GM20000 (cell line): ENCODE results near the gene AFMID.
"Not testable (repeated sequence)": the region's sequence is repeated elsewhere in the genome, so short reads cannot be mapped to it uniquely, and the experiment has no call there.

Experiments
- DNase-seq: peaks from one replicate; pipeline ENCODE4 v3.0.0; 2012; ENCODE audit warnings: low spot score
- CTCF ChIP-seq: IDR thresholded peaks from 2 replicates; pipeline ENCODE4 v1.5.1; 2012; ENCODE audit warnings: mild to moderate bottlenecking, control low read depth; ENCODE audit errors: extremely low read depth, missing control alignments

Gene AFMID

DNA sequence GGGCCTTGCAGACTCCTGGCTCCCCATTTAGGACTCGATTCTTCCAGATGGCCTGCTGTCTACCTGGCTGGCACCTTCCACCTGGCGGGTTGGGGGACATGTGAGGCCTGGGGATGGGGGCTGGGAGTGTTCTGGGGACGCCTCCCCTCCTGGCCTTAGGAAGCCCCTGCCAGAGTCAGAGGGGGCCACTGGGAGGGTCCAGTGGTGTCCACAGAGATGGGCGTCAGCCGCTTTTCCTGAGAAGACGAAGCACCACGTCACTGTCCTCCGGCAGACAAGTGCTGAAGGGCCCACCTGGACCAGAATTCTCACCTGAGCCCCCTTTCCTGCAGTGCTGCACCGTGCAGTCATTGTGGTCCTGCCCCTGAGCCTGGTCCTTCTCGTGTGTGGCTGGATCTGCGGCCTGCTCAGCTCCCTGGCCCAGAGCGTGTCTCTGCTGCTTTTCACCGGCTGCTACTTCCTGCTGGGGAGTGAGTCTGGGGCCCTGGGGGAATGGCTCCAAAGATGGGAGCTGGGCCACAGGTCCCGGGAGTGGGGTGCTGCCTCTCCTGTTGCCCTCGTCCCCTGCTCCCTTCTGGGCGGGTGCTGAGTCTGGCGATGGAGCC, 47.2 kb downstream of the AFMID start:
- no peak for TF ChIP-seq CTCF
- DNase-seq = no peak

GRCh38 chr17:78235022-78235421, 47.9 kb downstream of the AFMID start:
- not testable (repeated sequence) for DNase-seq

DNA sequence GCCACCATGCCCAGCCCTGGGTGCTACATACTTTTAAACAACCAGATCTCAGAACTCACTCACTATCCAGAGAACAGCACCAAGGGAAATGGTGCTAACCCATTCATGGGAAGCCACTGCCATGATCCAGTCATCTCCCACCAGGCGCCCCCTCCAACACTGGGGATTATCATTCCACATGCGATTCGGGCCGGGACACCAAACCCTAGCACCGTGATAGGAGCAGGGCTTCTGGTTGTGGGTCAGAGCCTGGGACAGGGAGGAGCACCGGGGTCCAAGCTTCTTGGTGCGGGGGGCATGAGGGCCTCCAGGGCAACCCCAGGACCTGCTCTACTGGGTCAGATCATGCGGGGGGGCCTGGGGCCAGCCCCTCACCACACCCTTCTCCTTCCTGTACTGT, 48.7 kb downstream of the AFMID start:
- DNase-seq = no peak
- no peak for TF ChIP-seq CTCF

DNA sequence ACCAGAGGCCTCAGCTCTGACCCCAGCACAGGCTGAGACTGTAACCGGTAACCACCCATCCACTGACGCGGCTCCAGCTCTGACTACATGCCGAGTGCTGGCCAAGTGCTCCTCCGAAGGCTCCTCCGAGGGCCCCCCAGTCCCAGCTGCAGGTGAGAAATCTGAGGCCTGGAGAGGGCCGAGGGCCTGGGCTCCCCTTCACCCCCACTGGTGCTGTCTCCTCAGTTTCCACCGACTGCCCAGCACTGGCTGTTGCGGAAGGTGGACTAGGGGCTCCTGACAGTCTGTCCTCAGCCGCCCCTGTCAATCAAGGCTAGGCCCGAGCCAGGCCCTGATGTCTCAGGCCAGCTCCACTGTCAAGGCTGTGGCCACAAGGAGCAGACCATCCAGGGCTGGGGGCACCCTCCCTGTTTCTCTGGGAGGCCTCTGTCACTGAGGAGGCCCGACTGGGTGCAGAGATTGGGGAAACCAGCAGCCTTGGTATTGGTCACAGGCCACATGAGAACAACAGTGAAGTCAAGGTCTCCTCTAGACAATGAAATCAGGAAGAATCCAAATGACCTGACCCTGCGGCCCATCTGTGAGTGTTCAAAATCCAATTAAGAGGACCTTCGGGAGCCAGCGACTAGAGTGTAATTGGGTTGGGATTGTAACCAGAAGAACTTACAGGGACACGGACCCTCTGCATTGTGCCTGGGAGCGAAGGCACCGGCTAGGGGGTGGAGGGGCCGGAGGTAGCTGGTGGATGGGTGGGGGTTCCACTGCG, 49.4 kb downstream of the AFMID start:
- no peak for DNase-seq
- TF ChIP-seq CTCF = no peak

GRCh38 chr17:78237401-78238012, 50.3 kb downstream of the AFMID start:
- no peak for DNase-seq
- TF ChIP-seq CTCF = no peak

DNA sequence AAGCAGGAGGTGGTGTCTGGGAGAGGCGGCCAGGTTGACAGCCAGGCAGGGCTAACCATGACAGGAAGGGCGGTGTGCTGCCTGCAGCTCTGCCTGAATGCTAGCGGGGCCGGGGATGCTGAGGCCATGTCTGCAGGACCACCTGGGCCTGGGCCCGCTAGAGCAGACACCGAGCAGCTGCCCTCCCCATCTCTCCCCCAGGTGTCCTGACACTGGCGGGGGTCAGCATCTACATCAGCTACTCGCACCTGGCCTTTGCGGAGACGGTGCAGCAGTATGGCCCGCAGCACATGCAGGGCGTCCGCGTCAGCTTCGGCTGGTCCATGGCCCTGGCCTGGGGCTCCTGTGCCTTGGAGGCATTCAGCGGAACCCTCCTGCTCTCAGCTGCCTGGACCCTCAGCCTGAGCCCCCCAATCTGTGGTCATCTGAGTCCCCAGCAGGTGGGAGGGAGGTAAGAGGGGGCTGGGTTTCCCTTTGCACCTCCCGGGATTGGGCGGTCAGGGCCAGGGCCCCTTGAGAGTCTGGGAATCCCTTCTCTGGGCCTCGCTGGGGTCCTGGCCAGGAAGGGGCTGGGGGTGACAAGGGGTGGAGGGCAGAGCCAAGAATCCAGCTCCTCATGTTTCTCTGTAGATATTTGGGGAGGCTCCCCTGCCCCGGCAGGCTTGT, 51.8 kb downstream of the AFMID start:
- DNase-seq = no peak
- TF ChIP-seq CTCF = no peak

DNA sequence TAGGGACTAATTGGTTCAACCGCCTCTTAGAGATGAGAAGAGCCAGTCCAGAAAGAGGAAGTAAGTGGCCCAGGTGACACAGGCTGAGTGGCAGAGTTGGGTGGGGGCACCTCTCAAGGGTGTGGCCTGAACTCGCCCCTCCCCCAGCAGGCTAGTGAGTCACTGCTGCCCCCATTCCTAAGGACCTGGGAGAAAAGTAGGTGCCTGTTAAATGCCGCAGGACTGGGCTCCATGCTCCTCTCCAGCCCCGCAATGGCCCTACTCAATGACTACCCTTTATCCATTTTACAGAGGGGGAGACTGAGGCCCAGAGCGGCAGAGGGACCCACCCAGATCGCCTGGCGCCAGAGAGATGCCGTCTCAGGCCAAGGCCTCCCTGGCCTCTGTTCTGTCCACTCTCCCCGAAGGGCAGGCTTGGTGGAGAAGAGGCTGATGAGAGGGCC, 52.3 kb downstream of the AFMID start:
- TF ChIP-seq CTCF = no peak
- no peak for DNase-seq
